Tibial nerve (tissue), 3 donors: ENCODE data around the gene PAK4.

Experiments
- POLR2A ChIP-seq, 2 donors: fragments of 450-650 bp; IDR thresholded peaks; one replicate each; pipeline ENCODE4 v1.6.1; 2017; ENCODE audit warnings: antibody characterized with exemption in 2 of 2, mild to moderate bottlenecking in 2 of 2, moderate library complexity in 2 of 2
- TF ChIP-seq, protein P1 (sequence below), 5 experiments: fragments of 200-600 bp in 3 of 5; fragments of 450-650 bp in 2 of 5; sonication (generic) in 3 of 5; IDR thresholded peaks; one replicate each; pipeline ENCODE4 v1.5.1; 2016 to 2019; ENCODE audit warnings: antibody characterized with exemption in 5 of 5, mild to moderate bottlenecking in 3 of 5, moderate library complexity in 2 of 5

DNA sequence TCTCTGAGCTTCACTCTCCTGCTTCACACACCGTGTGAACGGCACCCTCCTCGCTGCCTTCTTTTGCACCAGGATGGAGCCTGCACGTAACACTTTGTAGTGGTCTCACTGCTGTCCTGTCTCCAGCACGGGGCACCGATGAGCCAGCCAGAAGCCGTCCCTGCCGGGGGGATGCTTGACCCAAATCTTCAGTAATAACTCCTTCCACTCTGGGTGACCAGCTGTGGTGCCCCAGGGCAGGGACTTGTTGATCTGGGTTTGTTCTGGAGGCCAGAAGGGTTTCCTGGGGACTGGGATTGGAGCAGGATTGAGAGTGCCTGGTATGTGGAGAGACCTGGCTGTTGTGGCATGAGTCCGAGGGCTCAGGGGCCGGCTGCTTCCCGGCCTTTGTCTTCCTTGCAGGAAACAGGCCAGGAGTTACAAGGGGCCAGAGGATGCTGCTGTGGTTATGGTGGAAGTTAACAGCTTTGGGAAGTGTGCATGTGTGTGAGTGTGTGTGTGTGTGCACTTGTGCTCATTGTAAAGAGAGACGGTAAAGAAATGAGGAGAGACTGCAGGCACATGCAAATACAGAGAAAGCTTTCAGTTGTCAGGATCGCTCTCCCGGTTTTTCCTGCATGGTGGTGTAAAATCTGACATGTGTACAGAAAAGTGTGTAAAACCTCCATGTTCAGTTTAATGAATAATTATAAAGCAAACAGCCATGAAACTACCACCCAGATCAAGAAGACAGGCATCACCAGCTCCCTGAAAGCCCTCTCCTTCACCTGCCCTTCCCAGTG, 18.9 kb downstream of the PAK4 start:
- no peak for TF ChIP-seq POLR2A (IDR thresholded peaks at IDR 0.05)
- TF ChIP-seq, protein P1, sequence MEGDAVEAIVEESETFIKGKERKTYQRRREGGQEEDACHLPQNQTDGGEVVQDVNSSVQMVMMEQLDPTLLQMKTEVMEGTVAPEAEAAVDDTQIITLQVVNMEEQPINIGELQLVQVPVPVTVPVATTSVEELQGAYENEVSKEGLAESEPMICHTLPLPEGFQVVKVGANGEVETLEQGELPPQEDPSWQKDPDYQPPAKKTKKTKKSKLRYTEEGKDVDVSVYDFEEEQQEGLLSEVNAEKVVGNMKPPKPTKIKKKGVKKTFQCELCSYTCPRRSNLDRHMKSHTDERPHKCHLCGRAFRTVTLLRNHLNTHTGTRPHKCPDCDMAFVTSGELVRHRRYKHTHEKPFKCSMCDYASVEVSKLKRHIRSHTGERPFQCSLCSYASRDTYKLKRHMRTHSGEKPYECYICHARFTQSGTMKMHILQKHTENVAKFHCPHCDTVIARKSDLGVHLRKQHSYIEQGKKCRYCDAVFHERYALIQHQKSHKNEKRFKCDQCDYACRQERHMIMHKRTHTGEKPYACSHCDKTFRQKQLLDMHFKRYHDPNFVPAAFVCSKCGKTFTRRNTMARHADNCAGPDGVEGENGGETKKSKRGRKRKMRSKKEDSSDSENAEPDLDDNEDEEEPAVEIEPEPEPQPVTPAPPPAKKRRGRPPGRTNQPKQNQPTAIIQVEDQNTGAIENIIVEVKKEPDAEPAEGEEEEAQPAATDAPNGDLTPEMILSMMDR (IDR thresholded peaks at IDR 0.05), result no peak
